H1 (cell line): ENCODE data around the gene PHOSPHO2. TPM values are rescaled to one million over a fixed set of nuclear protein-coding genes. Genes with fewer than 3 reads are reported as not detected.

ENCODE experiments used
- CTCF ChIA-PET: fragments of 300-600 bp; sonication (Branson Sonifier 250); formaldehyde crosslinking; loops from one replicate; lab custom pipeline; 2021; ENCODE audit not compliant: partially characterized antibody; lab: Charles Lee
- POLR2A ChIA-PET: fragments of 300-600 bp; sonication (Branson Sonifier 250); formaldehyde crosslinking; loops from one replicate; lab custom pipeline; 2021; ENCODE audit warnings: inconsistent platforms; ENCODE audit not compliant: partially characterized antibody; lab: Charles Lee
- DNase-seq, 2 experiments: peaks; one replicate each; pipeline versions ENCODE4 v3.0.0 to v3.0.0-alpha.2; 2010 to 2022; ENCODE audit warnings: low spot score in 2 of 2, low read depth in 1 of 2, mixed read lengths in 1 of 2
- FAIRE-seq: peaks from 2 replicates; lab custom pipeline; 2011; peaks lifted over from hg19 to GRCh38; lab: Jason Lieb, UNC
- H2AFZ ChIP-seq: 2 replicates; pipeline ENCODE4 v1.8.1; 2012; ENCODE audit warnings: low read length, inconsistent platforms
- H2AK5ac ChIP-seq: 2 replicates; pipeline ENCODE4 v1.6.1; 2013; ENCODE audit warnings: low read depth, low read length
- H2BK120ac ChIP-seq: replicated peaks from 2 replicates; pipeline ENCODE3; 2013; ENCODE audit warnings: low read depth, low read length, inconsistent platforms
- H2BK12ac ChIP-seq: 2 replicates; pipeline ENCODE4 v1.6.1; 2013; ENCODE audit warnings: low read depth, low read length
- H2BK15ac ChIP-seq: 2 replicates; pipeline ENCODE4 v1.6.1; 2013; ENCODE audit warnings: low read length
- H2BK20ac ChIP-seq: 2 replicates; pipeline ENCODE4 v1.6.1; 2013; ENCODE audit warnings: low read length
- H2BK5ac ChIP-seq: 2 replicates; pipeline ENCODE4 v1.6.1; 2013; ENCODE audit warnings: low read depth, low read length
- H3K14ac ChIP-seq: 2 replicates; pipeline ENCODE4 v1.6.1; 2013; ENCODE audit warnings: inconsistent platforms; ENCODE audit not compliant: insufficient read length
- H3K18ac ChIP-seq: 2 replicates; pipeline ENCODE4 v1.6.1; 2013; ENCODE audit warnings: low read length; ENCODE audit errors: extremely low read depth
- H3K23ac ChIP-seq: 2 replicates; pipeline ENCODE4 v1.6.1; 2013; ENCODE audit warnings: inconsistent platforms; ENCODE audit not compliant: insufficient read length
- H3K23me2 ChIP-seq: 2 replicates; pipeline ENCODE4 v1.6.1; 2013; ENCODE audit warnings: low read depth, low read length
- H3K27ac ChIP-seq: 2 replicates; pipeline ENCODE4 v1.6.1; 2011; ENCODE audit warnings: low read depth, low read length, inconsistent platforms
- H3K27me3 ChIP-seq, 4 experiments: replicated peaks in 1 of 4; 1 replicate in 1 of 4; 2 replicates in 3 of 4; pipeline versions ENCODE4 v1.6.1 to v1.8.1; 2011 to 2013; ENCODE audit warnings: low read length in 3 of 4, mild to moderate bottlenecking in 3 of 4, inconsistent platforms in 2 of 4, mixed read lengths in 2 of 4, moderate library complexity in 1 of 4; ENCODE audit not compliant: control insufficient read depth in 3 of 4, insufficient read depth in 3 of 4; ENCODE audit errors: extremely low read depth in 1 of 4
- H3K36me3 ChIP-seq, 4 experiments: 2 replicates each; pipeline versions ENCODE4 v1.6.1 to v1.8.1; 2011 to 2013; ENCODE audit warnings: mild to moderate bottlenecking in 4 of 4, low read length in 3 of 4, moderate library complexity in 2 of 4, control low read depth in 1 of 4, inconsistent platforms in 1 of 4; ENCODE audit not compliant: insufficient read depth in 4 of 4, control insufficient read depth in 2 of 4
- H3K4ac ChIP-seq: replicated peaks from 2 replicates; pipeline ENCODE3; 2013; ENCODE audit warnings: low read length, low read depth, mixed read lengths, inconsistent platforms; ENCODE audit not compliant: insufficient read length
- H3K4me1 ChIP-seq, 4 experiments: replicated peaks in 1 of 4; 1 replicate in 1 of 4; 2 replicates in 3 of 4; pipeline versions ENCODE4 v1.6.1 to v1.8.1; 2011 to 2013; ENCODE audit warnings: low read length in 3 of 4, inconsistent platforms in 2 of 4, mixed read lengths in 1 of 4; ENCODE audit not compliant: insufficient read depth in 4 of 4, control insufficient read depth in 3 of 4
- H3K4me2 ChIP-seq, 2 experiments: 2 replicates each; pipeline versions ENCODE4 v1.6.1 to v1.8.1; 2011 to 2013; ENCODE audit warnings: low read depth in 2 of 2, low read length in 2 of 2, control low read depth in 1 of 2, inconsistent platforms in 1 of 2, mild to moderate bottlenecking in 1 of 2; ENCODE audit not compliant: insufficient read depth in 1 of 2
- H3K4me3 ChIP-seq, 4 experiments: fragments of 200-600, 300-600 bp in 1 of 4; sonication (generic), shearing (Covaris generic), sonication (Bioruptor Twin) in 1 of 4; 2 replicates each; pipeline versions ENCODE4 v1.5.1 to v1.8.1; 2011 to 2016; ENCODE audit warnings: low read length in 4 of 4, low read depth in 3 of 4, control low read depth in 2 of 4, inconsistent platforms in 2 of 4, mild to moderate bottlenecking in 2 of 4, mixed read lengths in 1 of 4, moderate library complexity in 1 of 4; ENCODE audit not compliant: insufficient read depth in 2 of 4; ENCODE audit errors: extremely low read depth in 1 of 4
- H3K56ac ChIP-seq: replicated peaks from 2 replicates; pipeline ENCODE3; 2013; ENCODE audit warnings: low read depth, mild to moderate bottlenecking, mixed read lengths, low read length, inconsistent platforms; ENCODE audit not compliant: insufficient read length
- H3K79me1 ChIP-seq: 2 replicates; pipeline ENCODE4 v1.6.1; 2013; ENCODE audit warnings: low read depth, low read length, control low read depth
- H3K79me2 ChIP-seq, 2 experiments: 2 replicates each; pipeline versions ENCODE4 v1.6.1 to v1.8.1; 2012 to 2013; ENCODE audit warnings: low read length in 2 of 2, mild to moderate bottlenecking in 2 of 2, inconsistent platforms in 1 of 2; ENCODE audit not compliant: insufficient read depth in 2 of 2, control insufficient read depth in 1 of 2
- H3K9ac ChIP-seq, 4 experiments: replicated peaks in 1 of 4; 1 replicate in 1 of 4; 2 replicates in 3 of 4; pipeline versions ENCODE4 v1.6.1 to v1.8.1; 2011 to 2013; ENCODE audit warnings: low read depth in 3 of 4, low read length in 3 of 4, control low read depth in 2 of 4, mild to moderate bottlenecking in 2 of 4, moderate library complexity in 2 of 4, inconsistent platforms in 1 of 4; ENCODE audit errors: extremely low read depth in 1 of 4
- H3K9me3 ChIP-seq, 2 experiments: 2 replicates each; pipeline versions ENCODE4 v1.6.1 to v1.8.1; 2012 to 2013; ENCODE audit warnings: mild to moderate bottlenecking in 2 of 2, moderate library complexity in 2 of 2, control low read depth in 1 of 2, inconsistent platforms in 1 of 2, low read depth in 1 of 2, low read length in 1 of 2, mixed read lengths in 1 of 2; ENCODE audit not compliant: insufficient read depth in 2 of 2
- H4K20me1 ChIP-seq, 2 experiments: replicated peaks in 1 of 2; 2 replicates each; pipeline versions ENCODE3 to v1.8.1; 2011 to 2013; ENCODE audit warnings: inconsistent platforms in 2 of 2, low read length in 2 of 2, mild to moderate bottlenecking in 1 of 2; ENCODE audit not compliant: insufficient read depth in 2 of 2, control insufficient read depth in 1 of 2
- H4K5ac ChIP-seq: 2 replicates; pipeline ENCODE4 v1.6.1; 2013; ENCODE audit warnings: low read length, low read depth, mixed read lengths, inconsistent platforms; ENCODE audit not compliant: insufficient read length
- H4K8ac ChIP-seq: 2 replicates; pipeline ENCODE4 v1.8.0; 2013; ENCODE audit warnings: mild to moderate bottlenecking, moderate library complexity, low read length, inconsistent platforms; ENCODE audit not compliant: insufficient read depth; ENCODE audit errors: extremely low read depth
- H4K91ac ChIP-seq: replicated peaks from 2 replicates; pipeline ENCODE3; 2013; ENCODE audit warnings: low read length, mixed read lengths, inconsistent platforms; ENCODE audit not compliant: insufficient read length
- BACH1 ChIP-seq: IDR thresholded peaks from 2 replicates; pipeline ENCODE4 v1.6.1; 2012; ENCODE audit warnings: low read length, improper control_type of control experiment
- BRCA1 ChIP-seq: IDR thresholded peaks from 2 replicates; pipeline ENCODE4 v1.6.1; 2012; ENCODE audit warnings: low read depth, low read length, improper control_type of control experiment
- CHD2 ChIP-seq: IDR thresholded peaks from 2 replicates; pipeline ENCODE4 v1.6.1; 2012; ENCODE audit warnings: low read length, improper control_type of control experiment
- EP300 ChIP-seq, 2 experiments: IDR thresholded peaks; 1 replicate in 1 of 2; 2 replicates in 1 of 2; pipeline ENCODE4 v1.6.1; 2011 to 2012; ENCODE audit warnings: low read depth in 2 of 2, low read length in 2 of 2, mild to moderate bottlenecking in 2 of 2, borderline replicate concordance in 1 of 2, inconsistent platforms in 1 of 2, moderate library complexity in 1 of 2
- GABPA ChIP-seq: IDR thresholded peaks from 2 replicates; pipeline ENCODE4 v1.6.1; 2011; ENCODE audit warnings: mild to moderate bottlenecking, low read length, moderate library complexity, borderline replicate concordance; ENCODE audit not compliant: insufficient read depth
- POLR2A ChIP-seq, 2 experiments: IDR thresholded peaks; 1 replicate in 1 of 2; 2 replicates in 1 of 2; pipeline ENCODE4 v1.6.1; 2011; ENCODE audit warnings: low read depth in 2 of 2, low read length in 2 of 2, mild to moderate bottlenecking in 2 of 2; ENCODE audit errors: control extremely low read depth in 1 of 2
- RBBP5 ChIP-seq: IDR thresholded peaks from 2 replicates; pipeline ENCODE4 v1.7.1; 2012; ENCODE audit warnings: low read depth, mild to moderate bottlenecking, inconsistent platforms, low read length, moderate library complexity, borderline replicate concordance
- SAP30 ChIP-seq: fragments of 300-600 bp; sonication (generic); IDR thresholded peaks from 2 replicates; pipeline ENCODE4 v1.7.1; 2012; ENCODE audit warnings: low read length, moderate library complexity, mild to moderate bottlenecking, inconsistent platforms; ENCODE audit not compliant: insufficient read depth, insufficient replicate concordance
- SIN3A ChIP-seq, 2 experiments: IDR thresholded peaks in 1 of 2; conservative IDR thresholded peaks in 1 of 2; 2 replicates each; pipeline ENCODE4 v1.6.1; 2011 to 2012; ENCODE audit warnings: low read length in 2 of 2, improper control_type of control experiment in 1 of 2, low read depth in 1 of 2, mild to moderate bottlenecking in 1 of 2
- SIRT6 ChIP-seq: IDR thresholded peaks from one replicate; pipeline ENCODE4 v1.7.1; 2012; ENCODE audit warnings: low read length, inconsistent platforms
- SP2 ChIP-seq: IDR thresholded peaks from 2 replicates; pipeline ENCODE4 v1.6.1; 2012; ENCODE audit warnings: mild to moderate bottlenecking, low read length, inconsistent platforms
- WGBS, 2 experiments: shearing (Covaris generic) in 1 of 2; methylation state at CpG; one replicate each; pipeline versions ENCODE4 v1.1.6 to v1.1.7; 2013 to 2015; ENCODE audit warnings: low lambda C conversion rate in 2 of 2, mixed read lengths in 2 of 2, inconsistent platforms in 1 of 2, low coverage in 1 of 2, missing lambda C conversion rate in 1 of 2; ENCODE audit not compliant: insufficient replicate concordance in 2 of 2, insufficient coverage in 1 of 2, insufficient read length in 1 of 2; ENCODE audit errors: extremely low coverage in 1 of 2, missing lambda C conversion rate in 1 of 2; 5-methylcytosine and 5-hydroxymethylcytosine counted together
- polyA plus RNA-seq, 7 experiments: library from polyadenylated mRNA; depleted of rRNA in 3 of 7; stranded (reverse) in 5 of 7; unstranded in 2 of 7; fragments of >200 nt in 5 of 7; fragments of 200-250 nt in 2 of 7; gene quantifications; 1 replicate in 5 of 7; 2 replicates in 1 of 7; 4 replicates in 1 of 7; pipeline versions ENCODE4 v1.2.1 to v1.2.3, GENCODE V29; 2011 to 2013; ENCODE audit warnings: missing spikeins in 2 of 7, mixed read lengths in 2 of 7
- total RNA-seq: library from RNA; stranded (reverse); fragmentation: NEBNext Ultra II Directional; extraction: Animal tissue kit (Norgen Biotek cat#: 25700); gene quantifications from 2 replicates; pipeline ENCODE4 v1.2.1, GENCODE V29; 2021
- TF ChIP-seq, protein P1 (sequence below): IDR thresholded peaks from 2 replicates; pipeline ENCODE4 v1.6.1; 2012; ENCODE audit warnings: low read length, inconsistent platforms
- TF ChIP-seq, protein P2 (sequence below): IDR thresholded peaks from 2 replicates; pipeline ENCODE4 v1.6.1; 2011; ENCODE audit warnings: low read depth, mild to moderate bottlenecking, low read length; ENCODE audit not compliant: insufficient read depth

PHOSPHO2 gene
- total and polyA plus RNA-seq, 2 of the 8 experiments (the other 6 are each of a cell fraction or from before 2014, with no cell fraction given) = 2.4 to 8.5 TPM

DNA sequence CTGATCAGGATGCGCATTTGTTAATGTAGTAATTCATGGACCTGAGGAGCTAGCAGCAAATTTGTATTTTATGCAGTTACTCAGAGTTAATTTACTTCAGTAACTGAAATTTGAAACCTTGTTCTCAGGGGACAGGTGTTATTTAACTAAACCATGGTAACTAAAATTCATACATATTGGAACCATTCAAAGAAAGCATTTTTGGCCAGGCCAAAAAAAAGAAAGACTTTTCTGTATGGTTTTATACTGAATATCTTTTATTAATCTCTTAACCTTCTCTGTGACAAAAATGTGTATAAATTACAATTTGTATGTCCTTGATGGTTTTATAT lies 35.0 kb downstream of the PHOSPHO2 start:
- Histone ChIP-seq H3K79me2 (no peaks in the 10 kb centered on the region), H3K4me1 (no peaks in the 10 kb centered on the region; a peak in 1 of 7 replicates), H4K20me1 (no peaks in the 10 kb centered on the region), H3K56ac (no peak overlapping the region), H3K27ac (no peak overlapping the region), H3K79me1 (no peaks in the 10 kb centered on the region), H2AK5ac (no peak overlapping the region), H2BK12ac (no peak overlapping the region), H3K36me3 (no peaks in the 10 kb centered on the region), H3K14ac (no peak overlapping the region), H3K9ac (no peak overlapping the region), H3K4me3 (no peak overlapping the region), H3K4me2 (no peak overlapping the region), H3K9me3 (no peaks in the 10 kb centered on the region), H3K4ac (no peak overlapping the region), H3K18ac (no peak overlapping the region), H2BK15ac (no peak overlapping the region), H4K5ac (no peak overlapping the region), H3K23ac (no peak overlapping the region), H2AFZ (no peak overlapping the region), H3K23me2 (peaks cover 5% of the 10 kb centered on the region; the same call in 1 of the 2 replicates), H4K91ac (no peak overlapping the region), H2BK120ac (no peak overlapping the region), H2BK5ac (no peak overlapping the region), H3K27me3 (peaks cover 0 to 5% (median 0%) of the 10 kb centered on the region in 4 experiments; a peak in 2 of 7 replicates), H2BK20ac (no peak overlapping the region), H4K8ac (no peak overlapping the region)
- CTCF ChIA-PET = no interaction called here
- FAIRE-seq (no peak), DNase-seq (no peak)
- 100% methylated on average over 1 of the region's 1 CpG; no CpG with 5 or more reads in 1 of the 2 experiments for WGBS, 2 experiments
- POLR2A ChIA-PET = no interaction called here
- TF ChIP-seq SAP30 (no peak), GABPA (no peak), BRCA1 (no peak), SP2 (no peak), SIRT6 (no peak), EP300 (IDR thresholded peaks at IDR 0.05; ENCODE audit: borderline replicate concordance in 1 of 2, low read depth in 2 of 2, low read length in 2 of 2) (no peak), SIN3A (conservative IDR thresholded peaks at IDR 0.05 in 1 of 2, IDR thresholded peaks at IDR 0.05 in 1 of 2; ENCODE audit: low read depth in 1 of 2, low read length in 2 of 2) (no peak), RBBP5 (no peak), CHD2 (no peak), POLR2A (IDR thresholded peaks at IDR 0.05; ENCODE audit: control extremely low read depth in 1 of 2, low read depth in 2 of 2, low read length in 2 of 2) (no peak), BACH1 (no peak)
- TF ChIP-seq, protein P1, sequence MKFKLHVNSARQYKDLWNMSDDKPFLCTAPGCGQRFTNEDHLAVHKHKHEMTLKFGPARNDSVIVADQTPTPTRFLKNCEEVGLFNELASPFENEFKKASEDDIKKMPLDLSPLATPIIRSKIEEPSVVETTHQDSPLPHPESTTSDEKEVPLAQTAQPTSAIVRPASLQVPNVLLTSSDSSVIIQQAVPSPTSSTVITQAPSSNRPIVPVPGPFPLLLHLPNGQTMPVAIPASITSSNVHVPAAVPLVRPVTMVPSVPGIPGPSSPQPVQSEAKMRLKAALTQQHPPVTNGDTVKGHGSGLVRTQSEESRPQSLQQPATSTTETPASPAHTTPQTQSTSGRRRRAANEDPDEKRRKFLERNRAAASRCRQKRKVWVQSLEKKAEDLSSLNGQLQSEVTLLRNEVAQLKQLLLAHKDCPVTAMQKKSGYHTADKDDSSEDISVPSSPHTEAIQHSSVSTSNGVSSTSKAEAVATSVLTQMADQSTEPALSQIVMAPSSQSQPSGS = no peak
- TF ChIP-seq, protein P2, sequence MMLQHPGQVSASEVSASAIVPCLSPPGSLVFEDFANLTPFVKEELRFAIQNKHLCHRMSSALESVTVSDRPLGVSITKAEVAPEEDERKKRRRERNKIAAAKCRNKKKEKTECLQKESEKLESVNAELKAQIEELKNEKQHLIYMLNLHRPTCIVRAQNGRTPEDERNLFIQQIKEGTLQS = no peak
